ENCODE data around the gene MGMT.
"Not testable (repeated sequence)": the region's sequence is repeated elsewhere in the genome, so short reads cannot be mapped to it uniquely, and the experiment has no call there.

Gene MGMT

DNA sequence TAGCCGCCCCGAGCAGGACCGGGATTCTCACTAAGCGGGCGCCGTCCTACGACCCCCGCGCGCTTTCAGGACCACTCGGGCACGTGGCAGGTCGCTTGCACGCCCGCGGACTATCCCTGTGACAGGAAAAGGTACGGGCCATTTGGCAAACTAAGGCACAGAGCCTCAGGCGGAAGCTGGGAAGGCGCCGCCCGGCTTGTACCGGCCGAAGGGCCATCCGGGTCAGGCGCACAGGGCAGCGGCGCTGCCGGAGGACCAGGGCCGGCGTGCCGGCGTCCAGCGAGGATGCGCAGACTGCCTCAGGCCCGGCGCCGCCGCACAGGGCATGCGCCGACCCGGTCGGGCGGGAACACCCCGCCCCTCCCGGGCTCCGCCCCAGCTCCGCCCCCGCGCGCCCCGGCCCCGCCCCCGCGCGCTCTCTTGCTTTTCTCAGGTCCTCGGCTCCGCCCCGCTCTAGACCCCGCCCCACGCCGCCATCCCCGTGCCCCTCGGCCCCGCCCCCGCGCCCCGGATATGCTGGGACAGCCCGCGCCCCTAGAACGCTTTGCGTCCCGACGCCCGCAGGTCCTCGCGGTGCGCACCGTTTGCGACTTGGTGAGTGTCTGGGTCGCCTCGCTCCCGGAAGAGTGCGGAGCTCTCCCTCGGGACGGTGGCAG lies at the start of gene MGMT:
MGMT (plus strand) TSS at position 539 of the 656 bp plus-strand sequence.
- DNase-seq = peak; percentile 96 to 100

GRCh38 chr10:129417870-129418269 lies 49.2 kb upstream of the MGMT start:
- DNase-seq = no peak

GRCh38 chr10:129418496-129419225 lies 48.4 kb upstream of the MGMT start:
- no peak for DNase-seq

- DNase-seq = no peak
These were observed 47.6 kb upstream of the MGMT start for GRCh38 chr10:129419397-129419796.

DNA sequence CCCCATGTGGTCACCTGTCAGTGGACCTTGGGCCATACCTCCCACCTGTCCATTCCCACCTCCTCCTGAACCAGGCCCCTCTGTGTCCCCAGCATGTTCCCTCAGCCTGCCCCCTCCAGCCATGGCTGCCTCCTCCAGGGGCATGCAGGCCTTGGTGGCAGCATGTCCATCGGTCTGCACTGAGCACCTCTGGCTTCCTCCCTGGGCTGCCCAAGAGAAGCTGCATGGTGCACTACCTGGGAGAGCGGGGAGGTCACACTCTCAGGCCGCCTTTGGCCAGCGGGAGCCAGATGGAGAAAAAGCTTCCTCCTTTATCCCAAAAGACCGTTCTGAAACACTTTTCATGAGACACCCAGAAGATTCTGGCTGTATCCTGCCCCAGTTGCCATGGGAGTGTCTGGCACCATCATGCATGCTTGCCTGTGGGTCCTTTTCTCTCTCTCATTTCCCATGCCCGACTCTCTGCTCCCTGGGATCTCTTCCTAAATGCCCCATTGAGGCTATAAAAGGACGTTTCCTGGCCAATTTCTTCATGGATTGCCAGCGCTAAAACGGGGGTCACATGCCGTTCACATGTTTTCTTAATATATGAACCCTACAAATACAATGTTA lies 45.5 kb upstream of the MGMT start:
- DNase-seq = no peak

- DNase-seq = no peak
These were observed 42.1 kb upstream of the MGMT start for GRCh38 chr10:129424978-129425377.

GRCh38 chr10:129426606-129427005 lies 40.4 kb upstream of the MGMT start:
- no peak for DNase-seq

DNA sequence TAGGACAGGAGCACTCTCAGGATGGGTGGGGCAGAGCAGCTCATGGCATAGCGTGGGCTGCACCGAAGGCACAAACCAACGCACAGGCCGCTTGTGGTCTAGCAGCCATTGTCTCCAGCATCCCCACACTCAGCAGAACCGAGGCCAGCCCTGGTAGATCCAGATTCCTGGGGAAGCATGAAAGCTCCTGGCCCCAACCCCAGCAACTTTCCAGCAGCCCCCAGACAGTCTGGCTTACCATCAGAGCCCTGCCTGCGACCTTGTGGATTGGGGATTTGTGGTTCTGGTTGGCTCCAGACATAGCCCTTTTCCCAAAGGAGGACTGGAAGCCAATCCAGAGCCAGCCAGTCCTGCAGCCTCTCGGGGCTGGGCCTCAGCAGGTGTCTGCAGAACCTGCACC lies 33.8 kb upstream of the MGMT start:
- no peak for DNase-seq

- DNase-seq = not testable (repeated sequence)
These were observed 31.3 kb upstream of the MGMT start for GRCh38 chr10:129435724-129436123.

GRCh38 chr10:129438024-129438423 lies 29.0 kb upstream of the MGMT start:
- no peak for DNase-seq

DNA sequence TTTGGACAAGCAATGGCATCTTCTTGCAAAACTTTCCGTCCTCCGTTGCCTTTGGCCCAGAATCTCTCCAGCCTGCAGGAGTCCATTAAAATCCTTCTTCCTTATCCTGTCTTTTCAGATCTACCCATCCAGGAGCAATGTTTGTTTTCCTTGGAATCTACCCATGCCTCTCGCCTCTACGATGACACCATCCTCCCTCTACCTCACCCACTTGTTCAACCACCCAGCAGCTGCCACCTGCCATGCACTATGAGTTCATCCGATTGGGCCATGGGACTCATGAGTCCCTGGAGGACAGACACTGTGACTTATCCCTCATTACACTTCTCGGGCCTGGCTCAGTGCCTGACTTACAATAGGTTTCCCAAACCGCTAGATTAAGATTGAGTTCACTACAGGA lies 26.8 kb upstream of the MGMT start:
- DNase-seq = no peak

DNA sequence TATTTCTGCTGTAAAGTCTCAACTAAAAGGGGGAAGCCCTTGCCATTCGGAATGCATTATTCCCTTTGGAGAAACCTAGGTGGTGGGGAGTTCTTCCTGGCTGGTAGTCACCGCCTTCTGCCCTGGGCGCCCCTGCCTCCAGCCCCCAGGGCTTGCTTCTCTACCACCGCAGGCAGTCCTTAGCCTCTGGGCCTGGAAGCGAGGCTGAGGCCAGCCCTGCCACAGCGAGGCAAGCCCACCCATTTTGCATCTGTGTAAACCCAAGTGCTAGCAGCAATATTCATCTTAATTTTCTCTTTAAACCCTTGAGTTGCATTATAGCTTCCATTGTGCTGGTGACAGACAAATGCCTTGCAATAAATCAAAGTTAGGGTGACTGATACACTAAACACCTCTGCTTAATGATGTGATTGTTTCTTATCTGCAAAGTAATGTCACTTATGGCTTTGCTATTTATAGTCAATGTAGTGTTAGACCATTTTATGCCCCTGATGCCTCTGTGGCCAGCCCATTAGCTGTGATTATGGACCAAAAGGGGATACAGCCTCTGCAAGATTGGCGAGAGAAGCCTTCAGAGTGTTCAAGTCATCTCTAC lies 26.2 kb upstream of the MGMT start:
- no peak for DNase-seq

GRCh38 chr10:129441372-129442009 lies 25.6 kb upstream of the MGMT start:
- DNase-seq = no peak

- DNase-seq = no peak
These were observed 24.2 kb upstream of the MGMT start for GRCh38 chr10:129442866-129443265.

DNA sequence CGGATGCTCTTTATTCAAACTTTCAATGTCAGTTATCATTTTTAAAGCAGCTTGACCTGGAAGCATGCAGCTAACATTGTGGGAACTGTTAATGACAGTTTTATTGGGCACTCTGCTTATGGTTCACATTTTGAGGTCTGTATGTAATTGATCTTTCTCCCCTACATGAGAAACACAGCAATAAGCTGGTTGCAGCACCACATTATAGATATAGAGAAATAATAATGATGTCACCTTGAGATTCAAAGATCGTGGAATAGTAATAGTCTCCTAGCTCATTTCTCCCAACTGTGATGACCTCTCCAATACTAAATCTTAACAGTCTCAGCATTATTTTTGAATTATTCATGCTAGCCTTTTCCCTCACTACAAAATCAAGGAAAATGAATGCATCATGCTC lies 22.7 kb upstream of the MGMT start:
- no peak for DNase-seq

GRCh38 chr10:129445436-129446182 lies 21.4 kb upstream of the MGMT start:
- DNase-seq = no peak

DNA sequence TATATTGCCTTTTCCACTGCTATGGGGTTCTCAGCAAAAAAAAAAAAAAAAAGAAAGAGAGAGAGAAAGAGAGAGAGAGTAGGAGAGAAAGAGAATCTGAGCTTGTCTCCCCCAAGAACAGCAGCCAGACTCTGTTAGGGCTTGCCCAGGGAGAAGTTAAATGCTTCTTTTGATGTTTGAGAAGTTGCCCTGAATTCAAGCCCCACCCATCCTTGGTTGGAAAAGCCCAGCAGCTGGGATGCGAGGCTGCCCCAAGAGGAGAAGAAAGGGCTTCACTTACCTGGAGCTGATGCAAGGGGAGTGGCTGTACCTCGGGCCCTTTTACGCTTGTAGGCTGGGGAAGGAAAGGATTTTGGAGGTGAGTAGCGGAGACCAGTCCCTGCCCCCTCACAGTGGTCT lies 20.9 kb upstream of the MGMT start:
- DNase-seq = no peak

DNA sequence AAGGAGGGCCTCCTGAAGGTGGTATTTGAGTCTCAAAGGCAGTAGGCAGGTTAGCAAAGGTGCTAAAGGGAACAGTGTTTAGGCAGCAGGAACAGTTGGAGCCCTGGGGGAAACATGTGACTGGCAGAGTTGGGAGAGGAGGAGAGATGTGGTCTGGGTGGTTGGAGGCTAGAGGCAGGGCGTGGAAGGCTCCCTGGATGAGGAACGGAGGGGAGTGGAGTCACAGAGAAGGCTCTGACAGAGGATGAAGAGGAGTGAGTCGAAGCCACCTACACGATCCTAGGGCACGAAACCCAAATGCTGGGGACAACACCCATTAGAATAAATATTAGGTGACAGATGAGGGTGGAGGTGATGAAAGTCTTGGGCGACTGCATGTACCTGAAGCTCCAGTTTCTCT lies 19.6 kb upstream of the MGMT start:
- no peak for DNase-seq

DNA sequence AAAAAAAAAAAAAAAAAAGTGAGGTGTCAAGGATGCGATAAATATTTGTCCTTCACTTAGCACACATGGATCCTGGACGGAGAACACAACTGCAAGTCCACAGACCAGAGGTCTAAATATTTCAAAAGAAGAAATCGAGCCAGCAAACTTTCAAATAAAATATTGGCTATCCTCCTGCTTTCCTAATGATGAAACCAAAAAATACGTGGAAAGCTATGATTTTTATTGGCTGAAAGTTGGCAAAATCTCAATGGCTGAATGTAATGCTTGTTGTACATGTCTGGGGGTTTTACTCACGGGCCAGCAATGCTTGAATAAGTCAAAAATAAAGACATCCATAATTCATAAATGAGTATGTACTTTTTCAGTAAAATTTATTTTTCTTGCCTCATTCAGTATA lies 19.0 kb upstream of the MGMT start:
- no peak for DNase-seq

DNA sequence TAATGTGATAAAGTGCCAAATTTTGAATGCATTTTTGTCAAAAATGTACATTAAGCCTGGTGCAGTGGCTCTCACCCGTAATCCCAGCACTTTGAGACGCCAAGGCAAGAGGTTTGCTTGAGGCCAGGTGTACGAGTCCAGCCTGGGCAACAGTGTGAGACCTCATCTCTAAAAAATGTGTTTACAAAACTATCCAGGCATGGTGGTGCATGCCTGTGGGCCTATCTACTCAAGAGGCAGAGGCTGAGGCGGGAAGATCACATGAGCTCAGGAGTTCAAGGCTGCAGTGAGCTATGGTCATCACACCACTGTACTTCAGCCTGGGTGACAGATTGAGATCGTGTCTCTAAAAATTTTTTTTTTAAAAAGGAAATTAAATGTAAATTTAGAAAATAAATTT lies 18.5 kb upstream of the MGMT start:
- DNase-seq = no peak

DNA sequence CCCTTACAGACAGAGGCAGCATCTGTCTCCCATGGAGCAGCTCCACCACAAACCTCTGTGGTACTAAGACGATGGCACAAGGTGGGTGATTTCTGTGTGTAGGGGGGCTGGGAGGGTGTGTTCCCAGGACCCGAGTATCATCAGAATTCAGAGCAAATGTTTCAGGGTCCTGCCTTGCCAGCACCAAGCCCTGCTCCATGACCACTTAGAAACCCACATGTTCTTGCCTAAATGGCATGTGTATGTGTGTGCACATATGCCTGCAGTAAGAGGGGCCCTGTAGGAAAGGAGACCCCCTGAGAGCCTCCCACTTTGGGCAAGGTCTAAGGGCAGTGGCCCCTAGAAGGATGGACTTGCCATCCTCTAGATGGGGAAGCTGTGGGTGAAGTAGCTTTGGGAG lies 17.1 kb upstream of the MGMT start:
- DNase-seq = no peak

- DNase-seq = no peak
These were observed 16.6 kb upstream of the MGMT start for GRCh38 chr10:129450391-129450790.

- no peak for DNase-seq
These were observed 11.4 kb upstream of the MGMT start for GRCh38 chr10:129455625-129456024.

Data from stimulated activated CD4-positive, alpha-beta T cell treated with anti-CD3 and anti-CD28 coated beads, Interleukin-4, amount 100 ng/mL, for 4 hours (primary cell).